GM23338 (cell line): Measurements from ENCODE around the gene UVRAG.

Experiments
- CTCF ChIP-seq, 2 experiments: fragments of 200-600 bp in 1 of 2; sonication (generic) in 1 of 2; conservative IDR thresholded peaks; 2 replicates each; pipeline versions ENCODE4 v1.5.1 to v1.6.1; 2016 to 2017; ENCODE audit warnings: antibody characterized with exemption in 2 of 2, low read depth in 2 of 2, mild to moderate bottlenecking in 2 of 2, moderate library complexity in 1 of 2
- EZH2 ChIP-seq: fragments of 200-600 bp; sonication (generic); IDR thresholded peaks from one replicate; pipeline ENCODE4 v1.8.0; 2017; ENCODE audit warnings: antibody characterized with exemption, mild to moderate bottlenecking, low read depth; ENCODE audit not compliant: unreplicated experiment
- POLR2AphosphoS5 ChIP-seq: IDR thresholded peaks from 2 replicates; pipeline ENCODE4 v1.6.1; 2016; ENCODE audit warnings: antibody characterized with exemption, low read depth

- TF ChIP-seq CTCF (conservative IDR thresholded peaks at IDR 0.05; ENCODE audit: low read depth in 2 of 2) (no peak), EZH2 (no peak), POLR2AphosphoS5 (no peak)
Measured at GRCh38 chr11:75884321-75884720, 69.3 kb downstream of the UVRAG start.
